GM18858 (cell line): Measurements from ENCODE around the gene NAXD.

Experiments
- ATAC-seq: cut with Tn5 transposase; IDR thresholded peaks from one replicate; pipeline ENCODE4 v1.9.1; 2021; ENCODE audit not compliant: unreplicated experiment

NAXD gene

GRCh38 chr13:110689041-110689440 lies 73.7 kb downstream of the NAXD start:
- no peak for ATAC-seq
